ENCODE results near the gene FIP1L1. TPM values are rescaled to one million over a fixed set of nuclear protein-coding genes. Genes with fewer than 3 reads are reported as not detected.

Gene FIP1L1
- 63.0 and 97.8 TPM in 2 replicates for total RNA-seq (ENCODE audit: low replicate concordance)

GRCh38 chr4:53377319-53378170, at the start of gene FIP1L1:
TSS of gene FIP1L1 (plus strand) at chr4:53377641. CDS start at chr4:53377839, 198 bp downstream.

GRCh38 chr4:53365486-53366300, 11.7 kb upstream of the FIP1L1 start, which contains the start of gene SCFD2:
TSS of gene SCFD2 (minus strand) at chr4:53366061.

Other genes with a start within 250 kb of the FIP1L1 start
- 35.2 and 49.6 TPM in 2 replicates for gene SCFD2, start 11.6 kb upstream of the FIP1L1 start, total RNA-seq (ENCODE audit: low replicate concordance)
- 5.1 TPM in 2 replicates for gene LNX1, start 213.8 kb downstream of the FIP1L1 start, total RNA-seq (ENCODE audit: low replicate concordance)